HL-60 (cell line): ENCODE data around the gene MTM1.

Experiments used
- CTCF ChIP-seq: IDR thresholded peaks from one replicate; pipeline ENCODE4 v1.5.1; 2011; ENCODE audit warnings: low read length, control low read depth, inconsistent platforms; ENCODE audit not compliant: insufficient read depth
- POLR2AphosphoS5 ChIP-seq: IDR thresholded peaks from 2 replicates; pipeline ENCODE4 v1.6.1; 2012; ENCODE audit warnings: low read depth

- TF ChIP-seq CTCF (no peak), POLR2AphosphoS5 (no peak)
Measured at GRCh38 chrX:150712619-150713018, 144.2 kb downstream of the MTM1 start.
